Measurements from ENCODE around the gene PALM2AKAP2.

Gene PALM2AKAP2

GRCh38 chr9:109779711-109780452 is at the start of gene PALM2AKAP2:
PALM2AKAP2 (plus strand) TSS chr9:109780198; CDS start chr9:109780489, 291 bp downstream.
- DNase-seq (ENCODE audit: low spot score), result no peak

GRCh38 chr9:109730228-109730627 is 49.8 kb upstream of the PALM2AKAP2 start:
- DNase-seq (ENCODE audit: low spot score), result no peak

GRCh38 chr9:109733690-109734089 is 46.3 kb upstream of the PALM2AKAP2 start:
- no peak for DNase-seq (ENCODE audit: low spot score)

- DNase-seq (ENCODE audit: low spot score), result no peak
These were observed 45.2 kb upstream of the PALM2AKAP2 start for GRCh38 chr9:109734814-109735213.

- DNase-seq (ENCODE audit: low spot score), result no peak
These were observed 44.2 kb upstream of the PALM2AKAP2 start for GRCh38 chr9:109735801-109736200.

GRCh38 chr9:109737295-109737694 is 42.7 kb upstream of the PALM2AKAP2 start:
- no peak for DNase-seq (ENCODE audit: low spot score)

- DNase-seq (ENCODE audit: low spot score), result no peak
These were observed 40.2 kb upstream of the PALM2AKAP2 start for GRCh38 chr9:109739760-109740159.

- no peak for DNase-seq (ENCODE audit: low spot score)
These were observed 37.1 kb upstream of the PALM2AKAP2 start for GRCh38 chr9:109742776-109743348.

- DNase-seq (ENCODE audit: low spot score), result no peak
These were observed 36.3 kb upstream of the PALM2AKAP2 start for GRCh38 chr9:109743696-109744095.

- DNase-seq (ENCODE audit: low spot score), result no peak
These were observed 34.4 kb upstream of the PALM2AKAP2 start for GRCh38 chr9:109745335-109746283.

- peak; percentile 93 for DNase-seq (ENCODE audit: low spot score)
These were observed 28.7 kb upstream of the PALM2AKAP2 start for GRCh38 chr9:109751253-109751652.

GRCh38 chr9:109753308-109753707 is 26.7 kb upstream of the PALM2AKAP2 start:
- DNase-seq (ENCODE audit: low spot score), result no peak

- DNase-seq (ENCODE audit: low spot score), result no peak
These were observed 25.0 kb upstream of the PALM2AKAP2 start for GRCh38 chr9:109755040-109755439.

- no peak for DNase-seq (ENCODE audit: low spot score)
These were observed 20.4 kb upstream of the PALM2AKAP2 start for GRCh38 chr9:109759589-109759988.

GRCh38 chr9:109765278-109765677 is 14.7 kb upstream of the PALM2AKAP2 start:
- no peak for DNase-seq (ENCODE audit: low spot score)

- no peak for DNase-seq (ENCODE audit: low spot score)
These were observed 14.2 kb upstream of the PALM2AKAP2 start for GRCh38 chr9:109765830-109766229.

- DNase-seq (ENCODE audit: low spot score), result peak; percentile 93
These were observed 13.6 kb upstream of the PALM2AKAP2 start for GRCh38 chr9:109766351-109766750.

- no peak for DNase-seq (ENCODE audit: low spot score)
These were observed 12.6 kb upstream of the PALM2AKAP2 start for GRCh38 chr9:109767404-109767803.

GRCh38 chr9:109767814-109768213 is 12.2 kb upstream of the PALM2AKAP2 start:
- no peak for DNase-seq (ENCODE audit: low spot score)

GRCh38 chr9:109769250-109769649 is 10.7 kb upstream of the PALM2AKAP2 start:
- DNase-seq (ENCODE audit: low spot score), result no peak

GRCh38 chr9:109770101-109770500 is 9.9 kb upstream of the PALM2AKAP2 start:
- no peak for DNase-seq (ENCODE audit: low spot score)

- DNase-seq (ENCODE audit: low spot score), result no peak
These were observed 8.9 kb upstream of the PALM2AKAP2 start for GRCh38 chr9:109771087-109771486.
